Endothelial cell (in vitro differentiated cells): ENCODE measurements around the gene FAM81B. TPM values are rescaled to one million over a fixed set of nuclear protein-coding genes. Genes with fewer than 3 reads are reported as not detected.

ENCODE experiments used
- DNase-seq: peaks from one replicate; pipeline ENCODE4 v3.0.0; 2021; ENCODE audit warnings: low spot score
- H3K27ac Mint-ChIP-seq: one replicate; pipeline ENCODE4 v1.8.0; 2021; ENCODE audit warnings: mixed read lengths, inconsistent platforms; ENCODE audit not compliant: unreplicated experiment
- H3K27me3 Mint-ChIP-seq: one replicate; pipeline ENCODE4 v1.8.0; 2021; ENCODE audit warnings: mild to moderate bottlenecking, moderate library complexity, mixed read lengths, inconsistent platforms; ENCODE audit not compliant: unreplicated experiment
- H3K36me3 Mint-ChIP-seq: one replicate; pipeline ENCODE4 v1.8.0; 2021; ENCODE audit warnings: mild to moderate bottlenecking, low read depth, mixed read lengths, inconsistent platforms; ENCODE audit not compliant: unreplicated experiment
- H3K4me1 Mint-ChIP-seq: one replicate; pipeline ENCODE4 v1.8.0; 2021; ENCODE audit warnings: mild to moderate bottlenecking, mixed read lengths, inconsistent platforms; ENCODE audit not compliant: unreplicated experiment
- H3K4me3 Mint-ChIP-seq: one replicate; pipeline ENCODE4 v1.8.0; 2021; ENCODE audit warnings: mild to moderate bottlenecking, mixed read lengths, inconsistent platforms; ENCODE audit not compliant: unreplicated experiment
- H3K9me3 Mint-ChIP-seq: one replicate; pipeline ENCODE4 v1.8.0; 2021; ENCODE audit warnings: mixed read lengths, inconsistent platforms; ENCODE audit not compliant: unreplicated experiment
- total RNA-seq: library from RNA; stranded (reverse); fragmentation: NEBNext Ultra II Directional; extraction: Animal tissue kit (Norgen Biotek cat#: 25700); gene quantifications from one replicate; pipeline ENCODE4 v1.2.1, GENCODE V29; 2021; ENCODE audit not compliant: unreplicated experiment
- TF ChIP-seq, protein P1 (sequence below): fragments of 200-600 bp; sonication (generic); IDR thresholded peaks from one replicate; pipeline ENCODE4 v1.5.0; 2021; ENCODE audit warnings: antibody characterized with exemption; ENCODE audit not compliant: unreplicated experiment

The FAM81B gene
- total RNA-seq, 1 donor from 2014 or later: 1.2 TPM

DNA sequence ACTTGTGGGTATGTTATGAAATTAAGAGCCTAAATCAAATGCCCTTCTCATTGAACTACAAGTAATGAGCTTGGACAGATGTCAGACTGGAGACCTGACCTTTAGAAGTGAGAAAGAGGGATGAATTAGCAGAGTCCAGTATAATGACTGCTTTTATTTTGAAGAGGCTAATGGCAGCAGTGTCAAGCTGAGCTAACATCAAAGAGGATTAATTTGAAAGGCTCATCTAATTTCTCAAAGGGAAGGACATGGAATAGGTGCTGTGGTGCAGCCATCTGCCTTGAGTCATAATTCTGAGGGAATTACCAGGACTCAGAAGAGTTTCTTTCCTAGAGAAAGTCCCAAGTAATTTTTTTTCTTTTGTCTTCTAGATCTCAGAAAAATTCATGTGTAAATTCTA is 57.6 kb downstream of the FAM81B start:
- TF ChIP-seq, protein P1, sequence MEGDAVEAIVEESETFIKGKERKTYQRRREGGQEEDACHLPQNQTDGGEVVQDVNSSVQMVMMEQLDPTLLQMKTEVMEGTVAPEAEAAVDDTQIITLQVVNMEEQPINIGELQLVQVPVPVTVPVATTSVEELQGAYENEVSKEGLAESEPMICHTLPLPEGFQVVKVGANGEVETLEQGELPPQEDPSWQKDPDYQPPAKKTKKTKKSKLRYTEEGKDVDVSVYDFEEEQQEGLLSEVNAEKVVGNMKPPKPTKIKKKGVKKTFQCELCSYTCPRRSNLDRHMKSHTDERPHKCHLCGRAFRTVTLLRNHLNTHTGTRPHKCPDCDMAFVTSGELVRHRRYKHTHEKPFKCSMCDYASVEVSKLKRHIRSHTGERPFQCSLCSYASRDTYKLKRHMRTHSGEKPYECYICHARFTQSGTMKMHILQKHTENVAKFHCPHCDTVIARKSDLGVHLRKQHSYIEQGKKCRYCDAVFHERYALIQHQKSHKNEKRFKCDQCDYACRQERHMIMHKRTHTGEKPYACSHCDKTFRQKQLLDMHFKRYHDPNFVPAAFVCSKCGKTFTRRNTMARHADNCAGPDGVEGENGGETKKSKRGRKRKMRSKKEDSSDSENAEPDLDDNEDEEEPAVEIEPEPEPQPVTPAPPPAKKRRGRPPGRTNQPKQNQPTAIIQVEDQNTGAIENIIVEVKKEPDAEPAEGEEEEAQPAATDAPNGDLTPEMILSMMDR: no peak
- no peak for DNase-seq
- H3K27ac Mint-ChIP-seq: no peak overlapping the region
- no peak overlapping the region for H3K4me3 Mint-ChIP-seq
- H3K4me1 Mint-ChIP-seq: no peaks in the 10 kb centered on the region
- no peaks in the 10 kb centered on the region for H3K9me3 Mint-ChIP-seq
- no peaks in the 10 kb centered on the region for H3K36me3 Mint-ChIP-seq
- no peaks in the 10 kb centered on the region for H3K27me3 Mint-ChIP-seq

DNA sequence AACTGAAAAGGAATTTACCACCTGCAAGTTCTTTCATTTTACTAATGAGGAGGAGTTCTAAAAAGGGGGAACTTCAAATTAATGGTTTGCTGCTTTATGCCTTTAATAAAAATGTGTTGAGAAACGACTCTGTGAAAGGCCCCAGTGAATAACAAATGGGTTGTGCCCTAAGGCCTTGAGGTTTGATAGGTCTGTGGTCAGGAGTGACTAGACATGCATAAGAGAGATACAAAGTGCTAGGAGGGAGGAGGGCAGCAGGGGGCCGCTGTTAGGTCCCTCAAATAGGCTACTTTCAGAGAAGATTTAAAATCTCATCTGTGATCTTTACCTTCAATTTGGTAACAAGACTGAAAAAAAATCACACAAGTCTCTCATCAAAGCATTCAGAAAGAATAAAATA is 58.3 kb downstream of the FAM81B start:
- no peak for DNase-seq
- H3K4me1 Mint-ChIP-seq: no peaks in the 10 kb centered on the region
- H3K27me3 Mint-ChIP-seq: no peaks in the 10 kb centered on the region
- no peaks in the 10 kb centered on the region for H3K9me3 Mint-ChIP-seq
- H3K36me3 Mint-ChIP-seq: no peaks in the 10 kb centered on the region
- no peak overlapping the region for H3K4me3 Mint-ChIP-seq
- TF ChIP-seq, protein P1: no peak
- H3K27ac Mint-ChIP-seq: no peak overlapping the region

DNA sequence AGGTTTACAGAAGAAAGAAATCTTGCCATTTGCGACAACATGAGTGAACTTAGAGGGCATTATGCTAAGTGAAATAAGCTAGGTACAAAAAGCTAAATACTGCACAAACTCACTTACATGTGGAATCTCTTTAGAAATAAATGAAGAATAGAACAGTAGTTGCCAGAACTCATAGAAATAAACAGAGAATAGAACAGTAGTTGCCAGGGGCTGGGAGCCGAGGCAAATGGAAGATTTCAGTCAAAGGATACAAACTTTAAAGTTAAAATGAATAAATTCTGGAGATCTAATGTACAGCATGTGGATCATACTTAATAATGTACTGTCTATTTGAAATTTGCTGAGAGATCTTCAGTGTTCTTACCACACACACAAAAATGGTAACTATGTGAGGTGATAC is 63.4 kb downstream of the FAM81B start:
- DNase-seq: no peak
- Mint-ChIP-seq H3K36me3 (peaks cover 3% of the 10 kb centered on the region), H3K4me1 (peaks cover 4% of the 10 kb centered on the region), H3K27ac (no peak overlapping the region), H3K27me3 (no peaks in the 10 kb centered on the region), H3K9me3 (no peaks in the 10 kb centered on the region), H3K4me3 (no peak overlapping the region)
- TF ChIP-seq, protein P1: no peak

DNA sequence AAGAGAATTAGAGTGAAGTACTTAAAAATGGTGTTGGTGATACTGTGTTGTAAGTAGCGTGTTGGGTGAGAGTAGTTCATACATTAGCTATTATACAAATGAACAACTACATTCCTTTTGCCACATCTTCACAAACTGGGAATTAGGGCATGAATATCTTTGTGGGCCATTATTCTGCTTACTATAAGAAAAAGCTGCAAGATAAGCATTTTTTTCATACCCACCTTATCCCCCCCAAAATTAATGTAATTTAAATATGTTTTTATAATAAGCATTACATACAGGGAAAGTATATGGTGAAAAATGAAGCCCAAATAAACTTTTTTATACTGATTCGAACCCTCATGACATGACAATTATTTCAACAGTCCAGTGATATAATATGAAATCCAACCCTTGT is 69.5 kb downstream of the FAM81B start:
- TF ChIP-seq, protein P1: no peak
- Mint-ChIP-seq H3K27ac (no peak overlapping the region), H3K4me3 (no peak overlapping the region), H3K36me3 (peaks cover 3% of the 10 kb centered on the region), H3K4me1 (peaks cover 4% of the 10 kb centered on the region), H3K9me3 (no peaks in the 10 kb centered on the region), H3K27me3 (no peaks in the 10 kb centered on the region)
- DNase-seq: no peak

DNA sequence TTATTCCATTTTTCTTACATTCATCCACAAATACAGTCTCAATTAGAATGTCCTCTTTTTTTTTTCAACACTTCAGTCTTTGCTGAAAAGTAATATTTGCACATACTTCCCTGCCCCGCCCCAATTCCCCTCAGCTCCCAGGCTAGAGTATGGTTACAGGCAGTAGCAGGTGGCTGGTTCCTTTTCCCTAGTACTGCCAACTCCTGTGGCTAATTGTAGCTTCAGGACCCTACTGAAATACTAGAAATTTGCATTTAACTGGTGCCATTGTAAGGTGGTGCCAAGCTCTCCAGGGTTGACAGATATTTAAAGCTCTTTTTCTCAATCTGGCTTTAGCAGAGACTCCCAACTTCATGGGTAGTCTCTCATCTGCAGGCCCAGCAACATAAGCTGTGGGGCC is 80.3 kb downstream of the FAM81B start:
- peaks cover 8% of the 10 kb centered on the region for H3K27me3 Mint-ChIP-seq

More for the DNA sequence above, 80.3 kb downstream of the FAM81B start:
- Mint-ChIP-seq H3K9me3 (no peaks in the 10 kb centered on the region), H3K4me1 (no peaks in the 10 kb centered on the region), H3K4me3 (no peak overlapping the region), H3K27ac (no peak overlapping the region), H3K36me3 (peaks cover 24% of the 10 kb centered on the region)
- DNase-seq: no peak
- TF ChIP-seq, protein P1: no peak
